ENCODE results near the gene TOM1L2. TPM values are rescaled to one million over a fixed set of nuclear protein-coding genes. Genes with fewer than 3 reads are reported as not detected.

TOM1L2 gene
- total RNA-seq, 2 donors from 2014 or later: 15.5 to 17.8 TPM

DNA sequence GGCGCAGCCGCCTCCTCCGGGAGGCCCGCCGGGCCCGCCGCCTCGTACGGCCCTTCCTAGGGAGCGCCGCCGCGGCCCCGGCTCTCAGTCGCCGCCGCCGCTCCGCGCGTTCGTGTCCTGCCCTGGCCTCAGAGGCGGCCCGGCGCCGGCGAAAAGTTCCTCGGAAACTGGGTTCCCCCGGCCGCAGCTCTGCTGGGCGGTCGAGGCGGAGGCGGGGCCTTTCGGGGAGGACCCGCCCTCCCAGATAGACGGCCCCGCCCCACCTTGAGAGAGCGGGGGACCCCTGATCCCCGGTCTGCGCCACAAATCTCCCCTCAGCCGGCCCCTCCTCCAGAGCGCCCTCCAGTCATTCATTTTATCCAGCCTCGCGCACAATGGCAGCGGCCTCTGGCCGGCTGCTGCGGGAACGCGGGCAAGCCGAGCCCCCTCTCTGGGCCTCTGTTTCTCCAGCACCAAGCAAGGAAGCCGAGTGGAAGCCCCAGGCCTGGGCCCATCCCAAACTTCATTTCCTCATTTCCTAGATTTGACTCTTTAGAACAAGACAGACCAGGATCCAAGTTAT lies 135.3 kb downstream of the TOM1L2 start, which contains the start of gene SREBF1:
SREBF1 (minus strand) TSS at position 169 of the 562 bp plus-strand sequence. CDS start 169 bp downstream, outside the sequence.
- Mint-ChIP-seq H3K27ac (peak within 1 kb of the TSS; percentile 85 to 91), H3K9me3 (no peaks in the 10 kb centered on the region)

DNA sequence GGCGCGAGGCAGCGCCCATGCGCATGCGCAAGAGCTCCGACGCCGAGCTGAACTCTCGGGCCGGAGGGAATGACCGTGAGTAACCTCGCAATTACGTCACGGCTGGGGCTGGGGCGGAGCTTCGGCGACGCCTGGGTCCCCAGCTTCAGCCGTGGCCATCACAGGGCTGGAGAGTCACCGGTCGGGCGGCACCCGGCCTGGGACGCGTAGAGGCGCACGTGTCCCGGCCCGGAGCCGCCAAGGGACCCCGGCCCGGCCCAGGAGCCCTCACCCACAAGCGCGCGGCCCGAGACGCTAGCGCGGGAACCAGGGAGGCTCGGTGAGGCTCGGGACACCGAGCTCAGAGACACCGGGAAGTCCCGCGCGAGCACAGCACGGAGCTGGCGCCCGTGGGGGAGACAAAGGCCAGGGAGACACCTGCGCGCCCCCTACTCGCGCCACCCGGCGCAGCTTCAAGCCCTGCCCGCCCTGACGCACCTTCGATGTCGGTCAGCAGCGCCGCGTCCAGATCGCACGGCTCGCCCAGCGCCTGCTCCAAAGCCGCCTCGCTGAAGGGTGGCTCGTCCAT lies 135.9 kb downstream of the TOM1L2 start:
- H3K4me1 Mint-ChIP-seq (ENCODE audit: low read depth in 2 of 2): peaks cover 36 to 41% of the 10 kb centered on the region in 2 donors
- peak overlapping the region; percentile 72 to 87 for H3K27ac Mint-ChIP-seq
- ATAC-seq: peak; percentile 89 to 92
- no peaks in the 10 kb centered on the region for H3K27me3 Mint-ChIP-seq
- peak overlapping the region; percentile 92 for H3K4me3 Mint-ChIP-seq
- peak; percentile 97 for DNase-seq (ENCODE audit: low spot score)
- H3K9me3 Mint-ChIP-seq: no peaks in the 10 kb centered on the region
- no peaks in the 10 kb centered on the region for H3K36me3 Mint-ChIP-seq

More for the DNA sequence above, 135.3 kb downstream of the TOM1L2 start, which contains the start of gene SREBF1:
- H3K4me1 Mint-ChIP-seq (ENCODE audit: low read depth in 2 of 2): peaks cover 36 to 41% of the 10 kb centered on the region in 2 donors
- ATAC-seq (peak; percentile 53 to 66), DNase-seq (ENCODE audit: low spot score) (peak; percentile 73)
- H3K36me3 Mint-ChIP-seq: no peaks in the 10 kb centered on the region
- H3K4me3 Mint-ChIP-seq: peak within 1 kb of the TSS; percentile 92
- no peaks in the 10 kb centered on the region for H3K27me3 Mint-ChIP-seq

DNA sequence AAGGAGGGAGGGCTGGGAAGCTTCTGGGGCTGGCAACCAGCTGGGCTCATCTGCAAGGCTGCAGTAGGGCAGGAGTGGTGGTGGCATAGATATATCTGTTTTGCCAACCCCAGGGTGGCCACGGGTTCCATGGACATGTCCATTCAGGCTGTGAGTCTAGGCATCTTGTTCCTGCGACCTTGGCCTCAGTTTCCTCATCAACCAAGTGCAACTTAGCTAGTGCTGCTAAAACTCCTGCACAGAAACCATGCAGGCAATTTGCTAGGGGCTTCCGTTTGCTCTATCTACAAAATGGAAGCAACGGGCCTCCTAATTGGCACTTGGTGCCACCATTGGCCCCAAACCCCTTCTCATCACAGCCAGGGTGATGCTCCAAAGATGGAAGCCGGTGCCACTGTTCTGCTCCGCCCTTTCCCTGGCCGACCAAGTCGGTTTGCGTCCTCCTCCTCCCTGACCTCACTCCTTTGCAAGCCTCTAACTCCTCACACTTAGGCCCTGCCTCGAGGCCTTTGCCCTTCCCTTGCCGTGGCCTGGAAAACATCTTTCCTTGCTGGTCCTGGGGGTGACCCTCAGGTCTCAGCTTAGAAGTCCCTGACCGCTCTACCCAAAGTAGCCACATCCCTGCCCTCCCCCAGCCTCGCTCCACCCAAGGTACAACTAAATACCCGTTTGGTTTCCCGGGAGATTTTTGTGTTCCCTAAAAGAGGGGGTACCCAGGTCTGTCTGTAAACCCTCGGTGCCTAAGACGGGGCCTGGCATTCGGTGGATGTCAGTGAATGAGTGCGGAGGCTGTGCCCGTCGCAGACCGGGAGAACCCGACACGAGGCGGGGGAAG lies 136.6 kb downstream of the TOM1L2 start:
- DNase-seq (ENCODE audit: low spot score) (no peak), ATAC-seq (no peak)
- H3K4me3 Mint-ChIP-seq: peak overlapping the region; percentile 92
- H3K27me3 Mint-ChIP-seq: no peaks in the 10 kb centered on the region
- no peaks in the 10 kb centered on the region for H3K36me3 Mint-ChIP-seq
- no peaks in the 10 kb centered on the region for H3K9me3 Mint-ChIP-seq
- H3K27ac Mint-ChIP-seq: peak overlapping the region; percentile 72 to 87
- peaks cover 31 to 35% of the 10 kb centered on the region in 2 donors for H3K4me1 Mint-ChIP-seq (ENCODE audit: low read depth in 2 of 2)

DNA sequence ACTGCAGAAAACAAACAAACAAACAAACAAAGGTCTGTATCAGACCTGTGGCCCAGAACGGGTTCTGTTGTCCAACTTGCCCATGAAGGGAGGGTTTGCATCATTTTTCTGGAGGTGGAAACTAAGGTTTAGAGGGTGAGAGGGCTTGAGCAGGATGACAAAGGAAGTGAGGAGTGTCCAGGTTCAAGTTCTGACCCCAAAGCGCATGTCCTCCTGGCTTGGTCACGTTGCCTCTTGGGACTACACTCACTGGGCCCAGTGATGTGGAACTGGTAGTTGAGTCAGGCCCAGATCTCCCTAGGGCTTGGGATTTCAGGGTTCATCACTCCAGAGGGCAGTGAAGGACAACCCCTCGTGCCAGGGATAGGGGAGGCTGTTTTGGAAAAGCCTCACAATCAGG lies 137.2 kb downstream of the TOM1L2 start:
- ATAC-seq (no peak), DNase-seq (ENCODE audit: low spot score) (no peak)
- peaks cover 31 to 35% of the 10 kb centered on the region in 2 donors for H3K4me1 Mint-ChIP-seq (ENCODE audit: low read depth in 2 of 2)
- no peaks in the 10 kb centered on the region for H3K27me3 Mint-ChIP-seq
- peak overlapping the region; percentile 50 to 59 for H3K27ac Mint-ChIP-seq
- no peaks in the 10 kb centered on the region for H3K36me3 Mint-ChIP-seq
- H3K4me3 Mint-ChIP-seq: peak overlapping the region; percentile 65
- no peaks in the 10 kb centered on the region for H3K9me3 Mint-ChIP-seq

DNA sequence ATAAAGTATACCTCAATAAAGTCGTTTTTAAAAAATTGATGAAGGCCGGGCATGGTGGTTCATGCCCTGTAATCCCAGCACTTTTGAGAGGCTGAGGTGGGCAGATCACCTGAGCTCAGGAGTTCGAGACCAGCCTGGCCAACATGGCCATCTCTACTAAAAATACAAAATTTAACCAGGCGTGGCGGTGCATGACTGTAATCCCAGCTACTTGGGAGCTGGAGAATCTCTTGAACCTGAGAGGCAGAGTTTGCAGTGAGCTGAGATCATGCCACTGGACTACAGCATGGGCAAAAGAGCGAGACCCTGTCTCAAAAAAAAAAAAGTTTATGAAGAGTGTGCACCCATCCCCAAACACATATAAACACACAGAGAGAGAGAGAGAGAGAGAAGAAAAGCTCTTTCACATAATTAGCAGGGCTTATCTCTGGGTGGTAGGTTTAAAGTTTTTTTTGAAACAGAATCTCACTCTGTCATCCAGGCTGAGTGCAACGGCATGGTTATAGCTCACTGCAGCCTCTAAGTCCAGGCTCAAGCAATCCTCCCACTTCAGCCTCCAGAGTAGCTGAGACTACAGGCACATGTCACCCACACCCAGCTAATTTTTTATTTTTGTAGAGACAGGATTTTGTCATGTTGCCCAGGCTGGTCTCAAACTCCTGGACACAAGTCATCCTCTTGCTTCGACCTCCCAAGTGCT lies 138.4 kb downstream of the TOM1L2 start:
- H3K9me3 Mint-ChIP-seq: no peaks in the 10 kb centered on the region
- no peaks in the 10 kb centered on the region for H3K27me3 Mint-ChIP-seq
- no peak overlapping the region for H3K4me3 Mint-ChIP-seq
- H3K36me3 Mint-ChIP-seq: no peaks in the 10 kb centered on the region
- ATAC-seq (no peak), DNase-seq (ENCODE audit: low spot score) (no peak)
- H3K4me1 Mint-ChIP-seq (ENCODE audit: low read depth in 2 of 2): peaks cover 29 to 31% of the 10 kb centered on the region in 2 donors
- no peak overlapping the region for H3K27ac Mint-ChIP-seq

DNA sequence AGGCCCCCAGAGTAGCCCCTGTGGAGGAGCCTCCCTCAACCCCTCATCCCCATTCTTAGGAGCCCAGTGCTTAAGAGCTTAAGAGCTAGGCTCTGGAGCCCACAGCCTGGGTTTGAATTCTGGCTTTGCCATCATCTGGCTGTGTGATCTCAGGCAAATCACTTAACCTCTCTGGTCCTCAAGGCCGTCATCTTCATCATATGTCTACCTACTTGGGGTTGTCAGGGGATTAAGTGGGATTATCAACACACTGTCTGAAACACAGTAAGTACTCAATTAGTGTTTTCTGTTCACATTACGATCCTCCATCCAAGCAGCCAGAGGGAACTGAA lies 140.2 kb downstream of the TOM1L2 start:
- Mint-ChIP-seq H3K9me3 (no peaks in the 10 kb centered on the region), H3K27ac (no peak overlapping the region), H3K36me3 (no peaks in the 10 kb centered on the region), H3K4me3 (no peak overlapping the region), H3K4me1 (ENCODE audit: low read depth in 2 of 2) (peaks cover 23 to 25% of the 10 kb centered on the region in 2 donors), H3K27me3 (no peaks in the 10 kb centered on the region)
- no peak for ATAC-seq
- DNase-seq (ENCODE audit: low spot score): no peak

DNA sequence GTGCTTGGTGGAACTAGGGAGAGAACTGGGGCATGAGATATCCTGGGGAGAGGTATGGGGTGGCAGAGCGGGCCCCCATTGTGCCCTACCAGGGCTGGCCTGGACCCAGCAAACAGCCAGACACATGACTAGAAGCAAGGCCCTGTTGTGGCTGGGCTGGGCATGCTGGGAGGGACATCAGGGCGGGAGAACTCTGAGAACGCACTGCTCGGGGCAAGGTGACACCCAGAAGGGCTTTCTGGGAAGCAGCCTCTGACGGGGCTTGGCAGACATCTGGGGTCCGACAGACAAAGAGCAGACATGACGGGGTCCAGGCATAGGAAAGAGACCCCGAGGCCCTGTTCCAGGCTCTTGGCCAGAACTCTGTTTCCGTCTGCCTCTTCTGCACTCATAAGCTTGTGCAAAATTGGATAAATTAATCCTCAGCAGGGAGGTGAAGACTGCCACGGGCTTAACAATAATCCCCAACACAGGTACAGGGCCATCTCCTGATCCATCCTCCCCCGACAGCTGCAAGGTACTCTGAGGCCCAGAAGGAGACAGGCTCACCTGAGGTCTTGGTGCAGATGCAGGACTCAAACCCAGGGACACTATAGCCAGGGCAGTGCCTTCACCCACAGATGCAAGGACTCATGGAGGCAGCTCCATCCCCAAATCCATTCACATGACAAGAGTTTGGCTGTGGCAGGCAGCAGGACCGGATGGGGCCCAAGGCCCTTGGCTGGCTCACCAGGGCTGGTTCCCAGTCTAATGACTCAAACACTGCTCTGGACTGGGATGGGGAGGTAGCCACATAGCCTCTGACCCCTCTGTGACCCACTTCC lies 140.8 kb downstream of the TOM1L2 start:
- H3K27ac Mint-ChIP-seq: no peak overlapping the region
- H3K36me3 Mint-ChIP-seq: no peaks in the 10 kb centered on the region
- H3K9me3 Mint-ChIP-seq: no peaks in the 10 kb centered on the region
- no peak for DNase-seq (ENCODE audit: low spot score)
- ATAC-seq: no peak
- no peaks in the 10 kb centered on the region for H3K27me3 Mint-ChIP-seq
- peaks cover 28 to 30% of the 10 kb centered on the region in 2 donors for H3K4me1 Mint-ChIP-seq (ENCODE audit: low read depth in 2 of 2)
- H3K4me3 Mint-ChIP-seq: no peak overlapping the region

DNA sequence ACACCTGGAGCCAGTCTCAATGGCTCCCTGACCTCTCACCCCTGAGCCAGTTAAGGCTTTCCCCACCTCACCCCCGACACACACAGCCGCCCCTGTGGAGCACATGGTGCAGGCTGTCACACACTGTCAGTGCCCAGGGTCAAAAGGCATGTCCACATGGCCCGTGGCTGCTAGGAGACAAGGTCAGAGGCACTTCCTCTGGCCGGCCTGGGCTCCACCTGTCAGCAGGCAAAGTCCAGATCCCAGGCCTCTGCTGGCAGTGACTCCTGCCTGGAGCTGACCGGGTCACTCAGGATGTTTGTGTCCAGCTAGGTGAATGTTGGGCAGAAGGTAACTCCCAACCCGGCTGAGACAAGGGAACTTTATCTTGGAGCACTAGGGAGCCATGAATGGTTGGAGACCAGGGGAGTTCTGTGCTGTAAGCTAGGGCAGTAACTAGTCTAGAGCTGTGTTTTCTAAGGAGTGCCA lies 141.4 kb downstream of the TOM1L2 start:
- ATAC-seq (no peak), DNase-seq (ENCODE audit: low spot score) (no peak)
- H3K27ac Mint-ChIP-seq: no peak overlapping the region
- no peak overlapping the region for H3K4me3 Mint-ChIP-seq
- H3K4me1 Mint-ChIP-seq (ENCODE audit: low read depth in 2 of 2): peaks cover 32 to 33% of the 10 kb centered on the region in 2 donors
- H3K27me3 Mint-ChIP-seq: no peaks in the 10 kb centered on the region
- no peaks in the 10 kb centered on the region for H3K9me3 Mint-ChIP-seq
- H3K36me3 Mint-ChIP-seq: no peaks in the 10 kb centered on the region

DNA sequence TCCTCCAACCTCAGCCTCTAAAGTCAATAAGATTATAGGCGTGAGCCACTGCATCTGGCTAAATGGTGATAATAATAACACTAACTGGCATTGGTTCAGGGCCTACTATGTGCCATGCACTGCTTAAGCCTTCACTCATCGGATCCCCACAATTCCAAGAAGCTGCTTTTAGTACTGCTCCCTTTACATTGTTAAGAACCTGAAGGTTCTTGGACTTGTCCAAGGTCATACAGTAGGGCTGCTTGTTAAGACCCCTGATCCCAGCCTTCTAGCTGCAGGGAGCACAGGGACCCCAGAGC lies 142.0 kb downstream of the TOM1L2 start:
- Mint-ChIP-seq H3K4me1 (ENCODE audit: low read depth in 2 of 2) (peaks cover 30 to 32% of the 10 kb centered on the region in 2 donors), H3K27me3 (no peaks in the 10 kb centered on the region), H3K36me3 (no peaks in the 10 kb centered on the region), H3K9me3 (no peaks in the 10 kb centered on the region), H3K27ac (no peak overlapping the region), H3K4me3 (no peak overlapping the region)
- ATAC-seq: no peak
- DNase-seq (ENCODE audit: low spot score): no peak

DNA sequence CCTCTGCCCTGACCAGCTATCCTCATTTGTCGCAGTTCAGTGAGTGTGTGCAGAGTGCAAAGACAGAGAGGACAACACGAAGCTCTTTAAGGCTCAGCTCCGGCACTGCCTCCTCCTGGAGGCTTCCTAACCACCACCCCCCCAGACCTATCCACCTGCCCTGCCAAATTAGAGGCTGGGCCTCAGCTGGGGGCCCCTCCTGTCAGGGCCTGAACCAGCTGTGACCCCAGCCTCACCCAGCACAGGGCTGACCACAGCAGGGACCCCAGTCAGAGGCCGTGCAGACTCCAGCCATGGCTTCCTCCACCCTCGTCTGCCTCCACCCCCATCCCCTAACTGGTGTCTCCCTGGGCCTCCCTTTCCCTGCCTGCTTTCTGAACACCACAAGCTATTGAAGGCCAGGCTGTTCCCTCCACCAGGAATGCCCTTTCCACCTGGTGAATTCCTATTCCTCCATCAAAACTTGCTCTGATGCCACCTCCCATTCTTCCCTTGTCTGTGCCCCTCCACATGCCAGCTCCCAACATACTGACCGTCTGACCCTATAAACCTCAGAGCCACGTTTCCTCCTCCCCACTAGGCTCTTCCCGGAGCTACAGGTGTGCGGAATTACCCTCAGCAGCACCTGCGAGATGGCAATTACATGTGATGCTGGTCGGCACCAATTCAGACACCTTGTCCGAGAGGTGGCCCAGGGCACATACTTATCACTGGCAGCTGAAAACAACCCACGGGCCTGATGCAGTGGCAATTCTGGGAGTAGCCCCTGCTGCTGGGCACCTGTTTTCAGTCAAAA lies 144.2 kb downstream of the TOM1L2 start:
- no peaks in the 10 kb centered on the region for H3K9me3 Mint-ChIP-seq
- H3K4me1 Mint-ChIP-seq (ENCODE audit: low read depth in 2 of 2): peaks cover 28 to 36% of the 10 kb centered on the region in 2 donors
- DNase-seq (ENCODE audit: low spot score) (no peak), ATAC-seq (no peak)
- no peaks in the 10 kb centered on the region for H3K36me3 Mint-ChIP-seq
- peak overlapping the region in 1 of 2 donors; percentile 52 for H3K27ac Mint-ChIP-seq
- H3K4me3 Mint-ChIP-seq: no peak overlapping the region
- no peaks in the 10 kb centered on the region for H3K27me3 Mint-ChIP-seq

DNA sequence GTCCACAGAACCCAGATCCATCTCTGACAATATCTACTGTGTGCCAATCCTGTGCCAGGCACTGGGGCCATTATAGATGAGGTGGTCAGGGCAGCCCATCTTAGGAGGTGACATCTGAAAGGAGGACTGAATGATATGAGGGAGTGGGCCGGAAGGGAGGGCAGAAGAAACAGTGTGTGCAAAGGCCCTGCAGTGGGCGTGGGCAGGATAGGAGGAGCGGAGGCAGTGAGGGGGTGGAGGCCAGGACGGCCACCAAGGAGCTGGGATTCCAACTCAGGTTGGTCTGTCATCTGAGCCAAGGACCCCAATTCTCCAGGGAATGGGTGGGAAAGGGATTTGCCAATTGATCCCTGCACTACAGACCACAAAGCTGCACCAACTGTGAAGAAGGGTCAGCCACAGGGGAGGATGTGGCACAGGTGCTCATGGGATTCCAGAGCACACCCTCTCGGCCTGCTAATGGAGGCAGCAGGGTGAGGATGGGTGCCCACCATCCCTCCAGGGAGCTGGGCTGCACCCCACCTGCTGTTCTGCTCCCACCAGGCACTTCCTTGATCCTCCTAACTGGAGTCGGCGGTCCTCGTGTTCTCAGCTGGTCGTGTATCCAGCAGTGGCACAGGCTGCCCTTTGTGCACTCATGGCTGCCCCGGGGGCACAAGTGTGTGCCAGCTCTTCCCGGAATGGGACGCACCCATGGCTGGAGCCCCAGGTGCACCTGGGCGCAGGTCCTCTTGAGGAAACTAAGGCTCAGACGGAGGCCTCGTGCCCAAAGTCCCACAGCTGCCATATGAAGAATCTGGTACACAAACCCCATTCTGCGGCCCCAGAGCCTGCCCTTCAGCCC lies 145.0 kb downstream of the TOM1L2 start:
- ATAC-seq: no peak
- Mint-ChIP-seq H3K27ac (peak overlapping the region in 1 of 2 donors; percentile 76), H3K4me3 (no peak overlapping the region), H3K36me3 (no peaks in the 10 kb centered on the region), H3K9me3 (no peaks in the 10 kb centered on the region), H3K27me3 (no peaks in the 10 kb centered on the region), H3K4me1 (ENCODE audit: low read depth in 2 of 2) (peaks cover 34 to 41% of the 10 kb centered on the region in 2 donors)
- DNase-seq (ENCODE audit: low spot score): no peak

DNA sequence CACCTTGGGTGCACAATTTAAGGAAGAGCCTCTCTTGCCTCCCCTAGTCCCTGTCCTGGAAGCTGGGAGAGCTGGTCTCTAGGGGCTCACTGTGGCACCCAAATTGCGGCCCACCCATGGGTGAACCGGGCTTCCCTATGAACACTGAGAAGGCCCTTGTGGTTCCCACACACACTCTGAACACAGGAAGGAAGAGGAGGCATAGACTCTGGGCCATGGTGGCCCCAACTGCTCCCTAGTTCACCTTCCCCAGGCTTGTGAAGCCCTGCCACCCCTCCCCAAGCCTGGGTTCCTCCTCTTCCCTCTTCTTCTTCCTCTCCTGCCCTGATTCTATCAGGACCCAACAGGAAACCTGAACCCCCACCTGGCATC lies 145.9 kb downstream of the TOM1L2 start:
- Mint-ChIP-seq H3K4me1 (ENCODE audit: low read depth in 2 of 2) (peaks cover 34 to 40% of the 10 kb centered on the region in 2 donors), H3K27me3 (no peaks in the 10 kb centered on the region), H3K4me3 (peak overlapping the region; percentile 41), H3K27ac (peak overlapping the region; percentile 41 to 76), H3K9me3 (no peaks in the 10 kb centered on the region), H3K36me3 (no peaks in the 10 kb centered on the region)
- ATAC-seq (no peak), DNase-seq (ENCODE audit: low spot score) (no peak)

Data from natural killer cell treated with Interleukin-12 subunit alpha and Interleukin-12 subunit beta and Interleukin-15 and Interleukin-18, amount 100 ng/mL, for 72 hours (primary cell).